ENCODE measurements around the gene TNMD. TPM values are rescaled to one million over a fixed set of nuclear protein-coding genes. Genes with fewer than 3 reads are reported as not detected.

Gene TNMD
- total RNA-seq, 1 experiment from 2014 or later = not detected

DNA sequence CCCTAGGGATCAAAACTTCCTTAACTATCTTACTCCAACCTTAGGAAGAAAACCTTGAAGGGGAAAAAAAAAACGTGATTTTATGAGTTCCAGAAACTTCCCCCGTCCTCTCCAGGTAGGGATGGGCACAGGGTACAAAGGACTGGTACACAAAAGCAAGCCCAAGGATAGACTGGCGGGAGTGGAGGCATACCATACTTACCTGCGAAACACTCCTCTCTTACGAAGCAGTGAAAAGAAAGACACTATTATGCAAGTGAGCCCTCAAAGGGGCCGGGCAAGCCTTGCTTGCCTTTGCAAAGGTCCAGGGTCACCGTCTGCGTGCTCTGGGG lies 51.2 kb downstream of the TNMD start:
- DNase-seq = no peak
- Histone ChIP-seq H3K9me3 (no peaks in the 10 kb centered on the region), H3K27me3 (no peaks in the 10 kb centered on the region), H3K36me3 (no peaks in the 10 kb centered on the region), H3K4me3 (peak overlapping the region; percentile 70)

DNA sequence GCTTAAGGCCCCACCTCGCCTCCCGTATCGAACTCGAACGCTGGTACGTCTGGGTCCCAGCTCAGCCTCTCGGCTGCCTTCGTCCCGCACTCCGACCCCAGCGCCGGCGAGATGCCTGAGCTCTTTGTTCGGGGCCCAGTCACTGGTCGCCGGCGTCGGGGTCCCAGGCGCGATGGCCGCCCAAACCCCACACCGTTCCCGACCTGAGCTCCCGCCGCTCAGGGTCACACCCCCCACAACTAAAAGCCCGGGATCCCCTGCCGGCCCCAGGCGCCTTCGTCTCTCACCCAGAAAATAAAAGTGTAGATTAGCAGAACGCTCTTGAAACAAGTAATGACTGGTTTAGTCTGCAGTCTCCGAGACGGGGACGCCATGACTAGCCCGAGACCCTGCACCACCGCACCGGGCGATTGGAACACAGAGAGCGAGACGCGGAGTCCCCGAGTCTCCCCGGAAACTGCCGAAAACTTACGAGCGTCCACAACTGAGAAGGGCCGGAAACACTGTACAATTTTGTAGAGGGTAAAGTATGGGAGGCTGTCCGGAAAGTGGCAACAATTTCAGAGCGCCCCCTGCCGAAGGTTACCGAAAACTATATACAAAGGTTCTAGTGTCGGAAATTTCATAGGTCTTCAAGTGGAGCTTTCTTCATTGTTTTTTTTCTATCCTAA lies 51.7 kb downstream of the TNMD start, which contains the start of gene TSPAN6:
Gene TSPAN6 (minus strand): TSS at position 486 of the 671 bp plus-strand sequence. CDS start 112 bp downstream, at position 374.
- no peaks in the 10 kb centered on the region for H3K9me3 ChIP-seq
- peak within 1 kb of the TSS; percentile 70 for H3K4me3 ChIP-seq
- DNase-seq = peak; percentile 80
- H3K36me3 ChIP-seq = no peaks in the 10 kb centered on the region
- H3K27me3 ChIP-seq = no peaks in the 10 kb centered on the region

GRCh38 chrX:100642290-100642689 lies 57.6 kb downstream of the TNMD start:
- no peak for DNase-seq
- no peaks in the 10 kb centered on the region for H3K36me3 ChIP-seq

GRCh38 chrX:100643212-100643611 lies 58.5 kb downstream of the TNMD start:
- Histone ChIP-seq H3K27me3 (no peaks in the 10 kb centered on the region), H3K4me3 (no peak overlapping the region), H3K9me3 (no peaks in the 10 kb centered on the region), H3K36me3 (no peaks in the 10 kb centered on the region)
- DNase-seq = no peak

More at GRCh38 chrX:100642290-100642689, 57.6 kb downstream of the TNMD start:
- no peak overlapping the region for H3K4me3 ChIP-seq
- H3K27me3 ChIP-seq = no peaks in the 10 kb centered on the region
- H3K9me3 ChIP-seq = no peaks in the 10 kb centered on the region

DNA sequence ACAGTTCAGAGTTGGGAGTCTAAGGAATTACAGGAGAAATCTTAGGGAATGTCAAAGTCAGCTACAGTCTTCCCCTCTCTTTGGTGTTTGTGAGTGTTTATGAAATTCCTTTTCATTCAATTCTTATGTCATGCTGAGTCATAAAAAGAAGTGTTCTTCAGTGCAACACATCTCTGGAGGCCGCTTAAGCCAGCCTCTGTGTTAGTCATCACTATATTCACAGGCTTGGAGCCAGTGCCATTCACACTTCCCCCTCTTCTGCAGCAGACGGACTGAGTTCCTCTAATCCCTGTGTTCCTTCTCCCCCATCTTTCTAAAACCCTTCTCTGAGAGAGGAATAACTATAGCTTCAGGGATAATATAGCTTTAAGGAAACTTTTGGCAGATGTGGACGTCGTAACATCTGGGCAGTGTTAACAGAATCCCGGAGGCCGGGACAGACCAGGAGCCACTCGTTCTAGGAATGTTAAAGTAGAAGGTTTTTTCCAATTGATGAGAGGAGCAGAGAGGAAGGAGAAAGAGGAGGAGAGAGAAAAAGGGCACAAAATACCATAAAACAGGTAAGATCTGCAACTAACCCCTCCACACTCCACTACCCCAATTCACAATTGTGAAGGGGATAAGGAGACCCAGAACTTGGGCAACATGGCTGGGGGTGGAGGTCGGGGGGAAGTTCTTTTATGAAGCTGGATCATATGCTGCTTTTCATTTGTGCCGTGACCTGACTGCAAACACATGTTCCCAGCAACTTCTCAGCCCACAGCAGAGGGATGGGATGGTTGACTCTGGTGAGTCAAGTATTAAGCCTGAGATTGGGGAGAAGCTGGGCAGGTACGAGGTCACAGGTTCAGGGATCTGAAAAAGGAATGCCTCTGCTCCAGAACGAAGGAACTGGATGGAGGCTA lies 59.5 kb downstream of the TNMD start, which contains the start of gene SRPX2:
Gene SRPX2 (plus strand): TSS at position 244 of the 905 bp plus-strand sequence. CDS start 2,124 bp downstream, outside the sequence.
- H3K27me3 ChIP-seq = no peaks in the 10 kb centered on the region
- no peaks in the 10 kb centered on the region for H3K9me3 ChIP-seq
- peak; percentile 76 for DNase-seq
- H3K4me3 ChIP-seq = peak within 1 kb of the TSS; percentile 45
- no peaks in the 10 kb centered on the region for H3K36me3 ChIP-seq

DNA sequence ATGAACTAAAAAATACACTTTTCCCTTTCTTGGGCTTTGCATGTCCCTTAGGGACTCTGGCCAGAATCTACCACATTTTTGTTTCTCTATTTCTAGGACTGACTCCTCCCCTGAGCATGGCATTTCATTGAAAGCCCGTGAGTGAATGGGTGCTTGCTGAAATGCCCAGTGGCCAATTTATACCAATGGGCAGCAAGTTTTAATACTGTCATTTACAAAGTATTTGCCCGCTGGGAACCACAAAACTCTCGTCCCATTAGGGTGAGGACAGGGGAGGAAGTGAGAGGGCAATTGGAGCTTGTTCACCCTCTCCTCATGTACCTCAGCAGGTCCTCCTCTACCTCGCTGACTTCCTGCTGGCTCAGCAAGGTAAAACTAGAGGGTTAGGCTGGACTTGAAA lies 60.4 kb downstream of the TNMD start:
- no peaks in the 10 kb centered on the region for H3K9me3 ChIP-seq
- no peaks in the 10 kb centered on the region for H3K27me3 ChIP-seq
- no peaks in the 10 kb centered on the region for H3K36me3 ChIP-seq
- peak overlapping the region; percentile 45 for H3K4me3 ChIP-seq
- DNase-seq = no peak

DNA sequence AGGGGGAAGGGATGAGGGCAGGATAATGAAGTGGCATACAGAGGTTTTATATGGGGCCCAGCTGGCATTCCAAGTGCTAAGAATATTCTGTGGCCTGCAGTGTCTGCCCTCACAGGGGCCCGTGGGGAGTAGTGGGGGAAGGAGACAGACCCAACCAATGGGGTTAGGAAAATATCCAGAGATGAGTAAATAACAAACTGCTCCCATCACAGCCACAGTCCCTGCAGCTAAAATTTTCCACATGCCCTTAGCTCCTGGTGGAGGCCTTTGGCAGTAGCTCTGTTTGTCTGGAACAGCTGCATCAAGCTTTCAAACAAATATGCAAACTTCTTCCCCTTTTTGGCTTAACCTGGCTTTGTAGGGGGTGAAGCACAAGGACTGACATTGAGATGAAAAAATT lies 62.4 kb downstream of the TNMD start:
- DNase-seq = no peak
- no peaks in the 10 kb centered on the region for H3K27me3 ChIP-seq
- no peaks in the 10 kb centered on the region for H3K9me3 ChIP-seq
- no peak overlapping the region for H3K4me3 ChIP-seq
- no peaks in the 10 kb centered on the region for H3K36me3 ChIP-seq

- no peak for DNase-seq
- no peaks in the 10 kb centered on the region for H3K27me3 ChIP-seq
- H3K9me3 ChIP-seq = no peaks in the 10 kb centered on the region
- H3K36me3 ChIP-seq = no peaks in the 10 kb centered on the region
- H3K4me3 ChIP-seq = no peak overlapping the region
These were observed 63.0 kb downstream of the TNMD start for GRCh38 chrX:100647739-100648138.

DNA sequence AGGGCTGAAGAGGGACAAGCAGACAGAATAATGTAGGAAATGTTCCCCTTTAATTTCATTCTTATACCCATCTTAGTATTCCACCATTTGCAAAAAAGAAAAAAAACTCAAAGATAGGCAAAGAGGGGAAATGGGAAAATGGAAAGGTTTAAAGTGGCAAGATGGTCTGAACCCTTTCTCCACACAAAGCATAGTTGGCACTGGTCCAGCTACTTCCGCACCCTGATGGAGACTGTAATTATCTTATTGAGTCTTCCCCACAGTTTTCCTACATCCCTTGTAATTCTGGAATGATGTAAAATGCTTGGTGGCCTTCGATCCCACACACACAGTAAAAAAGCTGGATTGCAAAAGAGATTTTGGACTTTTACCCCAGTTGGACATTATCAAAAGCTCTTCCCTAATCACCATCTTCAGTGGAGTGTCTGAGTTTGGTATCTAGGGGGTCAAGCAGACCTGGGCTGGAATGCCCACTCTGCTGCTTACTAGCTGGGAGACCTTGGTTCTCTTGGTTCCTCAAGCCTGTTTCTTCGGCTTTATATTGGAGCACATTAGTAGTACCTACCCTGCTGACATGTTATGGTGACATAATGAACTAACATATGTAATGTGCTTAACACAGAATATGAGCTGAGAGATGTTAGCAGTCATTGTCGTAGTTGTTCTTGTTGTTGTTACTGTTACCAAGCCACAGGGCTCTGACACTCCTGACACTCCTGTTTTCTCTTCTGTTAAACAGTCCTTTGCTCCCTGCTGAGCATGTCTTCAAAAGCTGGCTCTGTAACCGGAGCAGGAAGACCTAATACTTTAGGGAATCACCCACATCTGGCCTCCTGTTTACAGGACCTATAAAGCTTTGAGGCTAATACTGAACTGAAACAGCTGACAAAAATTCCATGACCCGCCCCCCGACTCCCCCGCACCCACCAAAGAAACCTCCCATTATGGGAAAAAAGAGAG lies 64.0 kb downstream of the TNMD start:
- no peak overlapping the region for H3K4me3 ChIP-seq
- H3K9me3 ChIP-seq = no peaks in the 10 kb centered on the region
- peak; percentile 50 for DNase-seq
- no peaks in the 10 kb centered on the region for H3K36me3 ChIP-seq
- no peaks in the 10 kb centered on the region for H3K27me3 ChIP-seq

Other genes starting within 250 kb of the TNMD start
- gene PCDH19, start 174.7 kb upstream of the TNMD start, total RNA-seq (2014; rRNA removed; shearing (Covaris generic); ENCODE audit: low replicate concordance) = not detected in 2 replicates
- gene TSPAN6, start 51.9 kb downstream of the TNMD start, total RNA-seq (2014; rRNA removed; shearing (Covaris generic); ENCODE audit: low replicate concordance) = 24.7 and 24.8 TPM in 2 replicates
- 11.1 and 12.0 TPM in 2 replicates for gene SRPX2, start 59.3 kb downstream of the TNMD start, total RNA-seq (2014; rRNA removed; shearing (Covaris generic); ENCODE audit: low replicate concordance)
- gene SYTL4, start 147.2 kb downstream of the TNMD start, total RNA-seq (2014; rRNA removed; shearing (Covaris generic); ENCODE audit: low replicate concordance) = 0.17 and 0.23 TPM in 2 replicates
- 35.1 and 36.1 TPM in 2 replicates for gene CSTF2, start 235.5 kb downstream of the TNMD start, total RNA-seq (2014; rRNA removed; shearing (Covaris generic); ENCODE audit: low replicate concordance)

Measured in MG63 (cell line).